Measurements from ENCODE around the gene ETV3.

DNA sequence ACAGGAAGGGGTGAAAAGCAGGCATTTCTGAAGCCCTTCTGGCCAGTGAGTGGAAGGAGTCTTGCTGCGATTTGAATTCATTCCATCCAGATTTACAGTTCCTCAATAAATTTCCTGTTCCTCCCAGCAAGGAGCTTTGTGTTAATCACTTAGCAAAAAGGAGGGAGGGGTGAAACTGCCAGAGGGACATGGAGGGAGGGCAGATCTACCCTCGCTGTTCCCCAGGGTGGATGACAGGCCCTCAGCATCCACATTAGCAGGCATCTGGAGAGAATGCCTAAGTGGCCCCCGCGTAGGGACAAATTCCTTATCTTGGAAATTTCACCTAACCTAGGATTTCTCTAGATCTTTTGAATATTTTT is 1.2 kb downstream of the ETV3 start:
- TF ChIP-seq, protein P1, sequence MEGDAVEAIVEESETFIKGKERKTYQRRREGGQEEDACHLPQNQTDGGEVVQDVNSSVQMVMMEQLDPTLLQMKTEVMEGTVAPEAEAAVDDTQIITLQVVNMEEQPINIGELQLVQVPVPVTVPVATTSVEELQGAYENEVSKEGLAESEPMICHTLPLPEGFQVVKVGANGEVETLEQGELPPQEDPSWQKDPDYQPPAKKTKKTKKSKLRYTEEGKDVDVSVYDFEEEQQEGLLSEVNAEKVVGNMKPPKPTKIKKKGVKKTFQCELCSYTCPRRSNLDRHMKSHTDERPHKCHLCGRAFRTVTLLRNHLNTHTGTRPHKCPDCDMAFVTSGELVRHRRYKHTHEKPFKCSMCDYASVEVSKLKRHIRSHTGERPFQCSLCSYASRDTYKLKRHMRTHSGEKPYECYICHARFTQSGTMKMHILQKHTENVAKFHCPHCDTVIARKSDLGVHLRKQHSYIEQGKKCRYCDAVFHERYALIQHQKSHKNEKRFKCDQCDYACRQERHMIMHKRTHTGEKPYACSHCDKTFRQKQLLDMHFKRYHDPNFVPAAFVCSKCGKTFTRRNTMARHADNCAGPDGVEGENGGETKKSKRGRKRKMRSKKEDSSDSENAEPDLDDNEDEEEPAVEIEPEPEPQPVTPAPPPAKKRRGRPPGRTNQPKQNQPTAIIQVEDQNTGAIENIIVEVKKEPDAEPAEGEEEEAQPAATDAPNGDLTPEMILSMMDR (IDR thresholded peaks at IDR 0.05), result no peak
- no peak for TF ChIP-seq POLR2AphosphoS5 (IDR thresholded peaks at IDR 0.05; ENCODE audit: low read depth, low read length)

Data from Panc1 (cell line).